ENCODE measurements around the gene MUS81.
A peak's percentile ranks its signal among the peaks of the same experiment; 100 is the strongest.
"Not testable (repeated sequence)": the region's sequence is repeated elsewhere in the genome, so short reads cannot be mapped to it uniquely, and the experiment has no call there.

MUS81 gene

GRCh38 chr11:65873318-65874156, 13.3 kb downstream of the MUS81 start:
- DNase-seq = peak; percentile 92

DNA sequence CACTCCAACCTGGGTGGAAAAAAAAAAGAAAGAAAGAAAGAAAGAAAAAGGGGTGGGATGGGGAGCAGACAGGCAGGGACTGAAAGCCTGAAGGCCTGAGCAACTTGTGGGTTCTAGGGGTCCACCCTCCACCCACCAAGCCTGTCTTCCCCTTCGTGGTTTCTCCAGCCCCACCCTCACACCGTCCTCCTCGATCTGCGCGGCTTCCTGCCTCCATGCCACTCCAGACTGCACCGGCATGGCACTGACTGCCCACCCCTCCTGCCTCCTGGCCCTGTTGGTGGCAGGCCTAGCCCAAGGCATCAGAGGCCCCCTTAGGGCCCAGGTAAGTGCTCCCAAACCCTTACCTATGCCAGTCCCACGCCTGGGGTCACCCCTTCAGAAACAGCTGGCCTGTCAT, 19.4 kb downstream of the MUS81 start, which contains the start of gene CTSW:
Gene CTSW (plus strand): TSS at position 221 of the 400 bp plus-strand sequence. CDS start 18 bp downstream, at position 239.
- DNase-seq = no peak

DNA sequence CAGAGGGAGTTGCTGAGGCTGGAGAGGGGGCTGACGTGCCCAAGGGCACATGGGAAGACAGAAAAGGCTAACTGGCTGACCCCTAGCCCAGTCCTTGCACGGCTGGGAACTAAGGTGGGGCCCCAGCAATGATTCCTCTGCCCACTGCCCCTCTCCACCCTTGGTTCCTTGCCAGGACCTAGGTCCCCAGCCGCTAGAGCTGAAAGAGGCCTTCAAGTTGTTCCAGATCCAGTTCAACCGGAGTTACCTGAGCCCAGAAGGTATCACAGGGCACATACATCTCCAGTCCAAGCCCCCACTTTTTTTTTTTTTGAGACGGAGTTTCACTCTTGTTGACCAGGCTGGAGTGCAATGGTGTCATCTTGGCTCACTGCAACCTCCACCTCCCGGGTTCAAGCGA, 19.8 kb downstream of the MUS81 start:
- no peak for DNase-seq

- DNase-seq = no peak
These were observed 20.7 kb downstream of the MUS81 start for GRCh38 chr11:65880844-65881421.

GRCh38 chr11:65882120-65883057, 22.2 kb downstream of the MUS81 start:
- no peak for DNase-seq

DNA sequence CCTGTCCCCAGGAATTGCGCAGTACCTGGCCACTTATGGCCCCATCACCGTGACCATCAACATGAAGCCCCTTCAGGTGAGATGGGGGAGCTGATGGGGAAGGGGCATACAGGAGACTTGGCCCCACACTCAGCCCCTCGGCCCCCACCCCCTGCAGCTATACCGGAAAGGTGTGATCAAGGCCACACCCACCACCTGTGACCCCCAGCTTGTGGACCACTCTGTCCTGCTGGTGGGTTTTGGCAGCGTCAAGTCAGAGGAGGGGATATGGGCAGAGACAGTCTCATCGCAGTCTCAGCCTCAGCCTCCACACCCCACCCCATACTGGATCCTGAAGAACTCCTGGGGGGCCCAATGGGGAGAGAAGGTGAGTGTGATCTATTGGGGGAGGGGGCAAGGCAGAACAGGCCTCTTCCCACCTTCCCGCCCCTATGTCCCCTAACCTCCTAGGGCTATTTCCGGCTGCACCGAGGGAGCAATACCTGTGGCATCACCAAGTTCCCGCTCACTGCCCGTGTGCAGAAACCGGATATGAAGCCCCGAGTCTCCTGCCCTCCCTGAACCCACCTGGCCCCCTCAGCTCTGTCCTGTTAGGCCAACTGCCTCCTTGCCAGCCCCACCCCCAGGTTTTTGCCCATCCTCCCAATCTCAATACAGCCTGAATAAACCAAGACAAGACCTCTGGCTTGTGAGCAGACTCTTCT, 23.0 kb downstream of the MUS81 start:
- no peak for DNase-seq

- no peak for DNase-seq
These were observed 23.8 kb downstream of the MUS81 start for GRCh38 chr11:65883786-65884715.

DNA sequence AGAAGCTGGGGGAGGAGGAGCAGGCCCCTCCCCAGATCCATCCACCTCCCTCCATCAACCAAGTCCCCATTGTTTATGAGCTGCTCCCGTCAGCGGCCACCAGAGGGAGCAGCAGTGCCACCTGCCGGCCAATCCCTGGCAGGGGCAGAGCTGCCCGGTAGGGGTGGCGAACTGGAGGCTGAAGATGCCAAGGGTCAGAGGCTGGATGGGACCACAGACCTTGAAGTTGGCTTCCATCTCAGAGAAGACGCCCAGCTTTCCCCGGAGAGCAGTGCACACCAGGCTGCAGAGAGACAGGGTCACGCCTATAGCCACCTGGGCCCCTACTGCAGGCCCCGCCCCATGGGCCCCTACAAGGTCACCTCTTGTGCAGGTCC, 24.5 kb downstream of the MUS81 start:
- DNase-seq = peak; percentile 61

GRCh38 chr11:65885231-65885630, 25.0 kb downstream of the MUS81 start:
- DNase-seq = no peak

GRCh38 chr11:65885808-65886536, 25.7 kb downstream of the MUS81 start:
- no peak for DNase-seq

DNA sequence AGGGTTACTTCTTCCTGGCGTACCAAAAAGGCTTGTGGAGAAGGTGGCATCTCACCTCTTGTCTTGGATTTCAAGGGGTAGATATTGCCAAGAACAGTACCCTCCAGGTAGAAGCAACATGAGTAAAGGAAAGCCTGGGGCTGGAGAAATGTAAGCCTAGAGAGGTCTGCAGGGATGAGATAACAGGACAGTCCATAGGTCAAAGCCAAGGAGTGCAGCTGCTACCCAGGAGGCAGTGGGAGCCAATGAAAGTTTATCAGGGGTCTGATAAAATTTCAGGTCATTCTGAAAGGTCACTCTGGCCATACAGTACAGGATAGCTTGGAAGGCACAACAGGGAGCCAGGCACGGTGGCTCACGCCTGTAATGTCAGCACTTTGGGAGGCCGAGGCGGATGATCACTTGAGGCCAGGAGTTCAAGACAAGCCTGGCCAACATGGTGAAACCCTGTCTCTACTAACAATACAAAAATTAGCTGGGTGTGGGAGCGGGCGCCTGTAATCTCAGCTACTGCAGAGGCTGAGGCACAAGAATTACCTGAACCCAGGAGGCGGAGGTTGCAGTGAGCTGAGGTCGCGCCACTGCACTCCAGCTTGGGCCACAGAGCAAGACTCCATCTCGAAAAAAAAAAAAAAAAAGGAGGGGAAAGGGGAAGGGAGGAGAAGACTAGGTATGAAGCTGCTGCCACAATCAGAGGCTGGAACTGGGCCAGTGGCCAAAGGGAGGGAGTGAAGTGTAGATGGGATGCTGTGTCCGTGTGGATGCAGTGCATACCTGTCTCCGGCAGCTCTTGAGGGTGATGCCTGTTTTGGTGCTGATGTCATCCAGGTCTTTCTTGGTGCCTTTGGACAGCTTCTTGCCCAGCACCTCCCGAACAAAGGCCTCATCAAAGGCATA, 26.8 kb downstream of the MUS81 start:
- no peak for DNase-seq

GRCh38 chr11:65887723-65888162, 27.5 kb downstream of the MUS81 start:
- no peak for DNase-seq

DNA sequence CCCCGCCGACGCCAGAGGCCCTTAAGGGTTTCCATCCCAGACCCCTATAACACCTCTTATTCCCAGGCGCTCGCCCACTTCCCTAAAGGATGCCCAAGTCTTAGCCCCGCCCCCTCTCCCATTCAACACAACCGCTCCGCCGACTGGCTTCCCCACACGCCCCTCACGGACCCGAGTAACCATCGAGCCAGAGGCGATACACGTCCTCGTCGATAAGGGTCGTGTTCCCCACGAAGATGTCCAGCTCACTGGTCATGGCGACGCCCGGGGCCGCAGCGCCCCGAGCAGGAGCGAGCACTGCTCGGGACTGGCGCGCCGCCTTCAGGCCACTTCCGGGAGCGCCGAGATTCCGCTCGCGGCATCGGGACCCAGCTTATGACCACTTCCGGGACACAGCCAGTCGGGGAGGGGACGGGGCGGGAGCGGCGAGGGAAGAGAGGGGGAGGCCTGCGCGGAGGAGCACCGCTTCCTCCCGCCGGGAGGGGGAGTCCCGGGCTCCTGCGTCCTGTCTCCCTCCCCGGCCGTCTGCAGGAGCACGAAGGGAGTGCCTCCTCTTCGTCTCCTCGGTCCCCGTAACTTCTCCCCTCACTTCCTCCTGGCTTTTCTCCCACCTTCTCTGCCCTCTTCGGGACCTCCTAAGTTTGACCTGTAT, 28.1 kb downstream of the MUS81 start, which contains the start of gene FIBP:
Gene FIBP (minus strand): TSS at position 309 of the 652 bp plus-strand sequence. CDS start 53 bp downstream, at position 256.
- DNase-seq = peak; percentile 98

DNA sequence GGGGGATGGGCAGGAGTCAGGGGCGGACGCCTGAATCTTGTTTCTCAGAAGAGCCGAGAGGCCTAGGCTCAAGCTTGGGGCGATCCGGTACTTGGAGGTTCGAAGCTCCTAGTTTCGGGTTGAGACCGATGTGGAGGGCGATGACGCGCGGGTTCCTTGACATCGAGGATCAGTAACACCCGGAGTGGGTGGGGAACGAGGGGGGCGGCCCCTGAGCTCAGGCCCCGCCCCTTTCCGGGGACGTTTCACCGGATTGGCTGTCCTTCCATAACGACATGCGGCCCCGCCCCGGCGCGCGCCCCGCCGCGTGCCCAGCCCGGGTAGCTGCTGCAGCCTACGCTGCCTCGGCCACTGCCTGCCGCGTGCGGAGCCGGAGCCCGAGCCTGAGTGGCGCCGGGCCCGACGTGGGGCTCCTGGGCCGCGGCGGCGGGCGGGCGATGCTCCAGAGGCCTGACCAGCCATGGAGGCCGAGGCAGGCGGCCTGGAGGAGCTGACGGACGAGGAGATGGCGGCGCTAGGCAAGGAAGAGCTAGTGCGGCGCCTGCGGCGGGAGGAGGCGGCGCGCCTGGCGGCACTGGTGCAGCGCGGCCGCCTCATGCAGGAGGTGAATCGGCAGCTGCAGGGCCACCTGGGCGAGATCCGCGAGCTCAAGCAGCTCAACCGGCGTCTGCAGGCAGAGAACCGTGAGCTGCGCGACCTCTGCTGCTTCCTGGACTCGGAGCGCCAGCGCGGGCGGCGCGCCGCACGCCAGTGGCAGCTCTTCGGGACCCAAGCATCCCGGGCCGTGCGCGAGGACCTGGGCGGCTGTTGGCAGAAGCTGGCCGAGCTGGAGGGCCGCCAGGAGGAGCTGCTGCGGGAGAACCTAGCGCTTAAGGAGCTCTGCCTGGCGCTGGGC, 30.3 kb downstream of the MUS81 start, which contains the start of gene CCDC85B:
Gene CCDC85B (plus strand): TSS at position 350 of the 895 bp plus-strand sequence. CDS start 111 bp downstream, at position 461.
- peak; percentile 96 for DNase-seq

DNA sequence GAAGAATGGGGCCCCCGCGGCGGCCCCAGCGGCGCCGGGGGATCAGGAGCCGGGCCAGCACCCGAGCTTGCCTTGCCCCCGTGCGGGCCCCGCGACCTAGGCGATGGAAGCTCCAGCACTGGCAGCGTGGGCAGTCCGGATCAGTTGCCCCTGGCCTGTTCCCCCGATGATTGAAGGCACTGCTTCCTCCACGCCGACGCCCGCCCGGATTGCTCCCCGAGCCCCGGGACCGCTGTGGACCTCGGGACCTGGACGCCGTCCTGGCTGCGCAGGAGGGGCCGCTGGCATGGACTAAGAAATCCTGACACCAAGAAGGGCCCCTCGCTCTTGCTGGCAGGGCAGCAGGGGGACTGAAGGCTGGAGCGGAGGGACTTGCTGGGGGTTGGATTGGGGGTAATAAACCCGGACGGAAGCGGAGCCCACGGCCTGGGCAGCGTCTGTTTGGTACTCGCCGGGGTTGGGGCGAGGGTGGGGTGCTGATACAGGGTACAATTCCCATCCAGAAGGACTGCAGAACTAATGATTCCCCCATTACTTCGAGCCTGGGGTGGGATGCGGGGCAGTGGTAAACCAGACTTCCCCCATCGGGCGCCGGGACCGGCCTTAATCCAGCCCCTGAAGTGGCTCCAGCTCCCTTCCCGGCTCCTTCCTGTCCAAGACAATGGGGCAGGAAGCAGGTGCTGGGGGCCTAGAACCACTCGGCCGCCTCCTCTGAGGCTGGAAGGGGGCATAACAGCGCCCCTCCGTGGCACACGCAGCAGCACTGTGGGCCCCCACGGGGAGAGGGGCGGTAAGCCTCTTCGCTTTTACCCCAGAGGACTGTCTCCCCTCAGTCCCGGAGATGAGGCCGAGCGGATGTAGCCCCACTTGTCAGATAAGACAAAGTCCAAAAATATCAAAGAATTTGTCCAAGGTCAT, 31.2 kb downstream of the MUS81 start:
- DNase-seq = no peak

GRCh38 chr11:65892137-65892540, 31.9 kb downstream of the MUS81 start:
- DNase-seq = not testable (repeated sequence)

Data from fibroblast of skin of abdomen (primary cell).